ENCODE measurements around the gene GNB1L.
A peak's percentile ranks its signal among the peaks of the same experiment; 100 is the strongest.

Gene GNB1L

GRCh38 chr22:19810381-19811201 is 44.1 kb downstream of the GNB1L start:
- no peaks in the 10 kb centered on the region for H3K9me3 Mint-ChIP-seq
- H3K4me3 Mint-ChIP-seq, result no peak overlapping the region
- H3K4me1 Mint-ChIP-seq, result peaks cover 24% of the 10 kb centered on the region
- ATAC-seq, result peak; percentile 80
- peak overlapping the region in 1 of 2 donors; percentile 19 for H3K27ac Mint-ChIP-seq
- H3K27me3 Mint-ChIP-seq, result no peaks in the 10 kb centered on the region
- no peak for DNase-seq

DNA sequence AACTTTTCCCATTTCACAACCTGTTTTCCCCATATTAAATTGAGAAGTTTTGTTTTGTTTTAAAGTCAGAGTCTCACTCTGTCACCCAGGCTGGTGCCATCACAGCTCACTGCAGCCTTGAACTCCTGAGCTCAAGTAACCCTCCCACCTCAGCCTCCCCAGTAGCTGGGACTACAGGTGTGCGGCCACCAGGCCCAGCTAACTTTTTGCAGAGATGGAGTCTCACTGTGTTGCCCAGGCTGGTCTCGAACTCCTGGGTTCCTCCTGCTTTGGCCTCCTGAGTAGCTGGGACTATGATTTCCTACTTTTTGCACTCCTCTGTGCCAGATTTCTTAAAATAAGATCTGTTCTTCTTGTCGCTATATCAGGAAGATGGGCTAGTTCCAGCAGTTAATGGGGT is 44.9 kb downstream of the GNB1L start:
- Mint-ChIP-seq H3K27ac (no peak overlapping the region), H3K4me3 (no peak overlapping the region), H3K4me1 (peaks cover 24% of the 10 kb centered on the region), H3K27me3 (no peaks in the 10 kb centered on the region), H3K9me3 (no peaks in the 10 kb centered on the region)
- DNase-seq, result no peak
- ATAC-seq, result no peak

GRCh38 chr22:19808873-19809478 is 45.7 kb downstream of the GNB1L start:
- DNase-seq (no peak), ATAC-seq (no peak)
- no peaks in the 10 kb centered on the region for H3K27me3 Mint-ChIP-seq
- H3K9me3 Mint-ChIP-seq, result no peaks in the 10 kb centered on the region
- H3K27ac Mint-ChIP-seq, result peak overlapping the region in 1 of 2 donors; percentile 21
- peaks cover 24% of the 10 kb centered on the region for H3K4me1 Mint-ChIP-seq
- no peak overlapping the region for H3K4me3 Mint-ChIP-seq

DNA sequence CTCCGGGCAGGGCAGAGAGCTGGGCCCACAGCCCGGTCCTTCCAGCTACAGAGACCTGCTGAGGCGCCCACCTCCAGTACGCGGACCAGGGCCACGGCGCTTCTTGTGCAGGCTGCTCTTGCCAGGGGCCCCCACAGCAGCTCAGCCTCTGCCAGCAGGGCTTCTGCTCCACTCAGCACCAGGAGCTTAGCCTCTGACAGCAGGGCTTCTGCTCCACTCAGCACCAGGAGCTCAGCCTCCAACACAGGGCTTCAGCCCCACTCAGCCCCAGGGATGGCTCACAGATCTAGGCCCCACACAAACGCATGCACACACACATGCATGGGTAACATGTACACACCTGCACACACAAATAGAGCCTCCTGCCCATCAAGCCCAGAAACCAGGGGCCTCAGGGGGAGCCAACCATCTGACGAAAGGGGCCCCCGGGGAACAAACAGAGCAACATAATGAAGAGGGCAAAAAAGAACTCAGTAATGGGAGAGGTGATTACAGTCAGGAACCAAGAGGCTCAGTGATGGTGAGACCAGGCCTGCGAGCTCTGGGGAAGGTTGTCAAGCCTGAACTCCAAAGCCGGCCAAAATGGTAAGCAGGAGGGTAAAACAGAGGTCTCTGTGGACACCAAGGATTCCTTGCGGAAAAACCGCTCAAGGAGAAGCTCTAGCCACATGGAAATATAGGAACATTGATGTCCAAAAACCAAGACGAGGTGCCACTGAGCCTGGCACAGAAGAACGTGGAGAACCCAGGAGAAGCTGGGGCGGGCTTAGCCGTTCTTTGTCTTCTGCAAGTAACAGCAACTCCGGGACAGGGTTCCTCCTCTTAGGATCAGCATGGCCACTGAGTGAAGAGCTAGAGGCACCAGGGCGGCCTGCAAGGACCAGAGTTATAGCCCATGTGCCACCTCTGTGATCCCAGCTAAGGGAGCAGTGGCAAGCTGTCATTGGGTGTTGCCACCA is 46.5 kb downstream of the GNB1L start:
- Mint-ChIP-seq H3K27me3 (no peaks in the 10 kb centered on the region), H3K4me3 (no peak overlapping the region), H3K9me3 (no peaks in the 10 kb centered on the region), H3K27ac (no peak overlapping the region), H3K4me1 (peaks cover 24% of the 10 kb centered on the region)
- ATAC-seq (no peak), DNase-seq (no peak)

GRCh38 chr22:19807161-19807913 is 47.3 kb downstream of the GNB1L start:
- H3K4me3 Mint-ChIP-seq, result no peak overlapping the region
- no peak overlapping the region for H3K27ac Mint-ChIP-seq
- no peaks in the 10 kb centered on the region for H3K9me3 Mint-ChIP-seq
- DNase-seq (no peak), ATAC-seq (no peak)
- H3K4me1 Mint-ChIP-seq, result peaks cover 24% of the 10 kb centered on the region
- no peaks in the 10 kb centered on the region for H3K27me3 Mint-ChIP-seq

- ATAC-seq, result no peak
- Mint-ChIP-seq H3K27me3 (no peaks in the 10 kb centered on the region), H3K4me1 (peaks cover 18% of the 10 kb centered on the region), H3K27ac (no peak overlapping the region), H3K4me3 (no peak overlapping the region), H3K9me3 (no peaks in the 10 kb centered on the region)
- DNase-seq, result no peak
Measured at GRCh38 chr22:19806213-19807160, 48.2 kb downstream of the GNB1L start.

DNA sequence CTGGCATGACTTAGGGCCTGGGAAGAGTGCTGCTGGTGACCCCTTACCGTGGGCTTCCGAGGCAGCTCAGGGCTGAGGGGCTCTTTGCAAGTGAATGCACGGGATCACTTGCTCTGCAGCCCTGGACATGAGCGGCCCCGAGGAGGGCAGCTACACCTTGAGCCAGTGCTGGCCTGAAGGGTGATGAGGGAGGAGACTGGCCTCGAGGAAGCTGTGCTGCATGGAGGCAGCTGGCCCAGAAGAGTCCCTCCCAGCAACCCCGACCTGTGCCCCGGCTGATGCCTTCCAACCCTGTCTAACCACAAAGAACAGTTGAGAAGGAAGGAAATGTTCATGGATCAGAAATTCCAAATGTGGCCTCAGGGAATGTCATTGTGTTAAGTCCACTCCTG is 48.9 kb downstream of the GNB1L start:
- Mint-ChIP-seq H3K27me3 (no peaks in the 10 kb centered on the region), H3K4me1 (peaks cover 12% of the 10 kb centered on the region), H3K27ac (peak overlapping the region in 1 of 2 donors; percentile 34), H3K9me3 (no peaks in the 10 kb centered on the region), H3K4me3 (no peak overlapping the region)
- ATAC-seq, result no peak
- no peak for DNase-seq

- Mint-ChIP-seq H3K27ac (no peak overlapping the region), H3K27me3 (no peaks in the 10 kb centered on the region)
- no peak for DNase-seq
Measured at GRCh38 chr22:19803736-19804267, 50.9 kb downstream of the GNB1L start.

GRCh38 chr22:19802894-19803735 is 51.6 kb downstream of the GNB1L start:
- ATAC-seq (no peak), DNase-seq (no peak)
- Mint-ChIP-seq H3K9me3 (no peaks in the 10 kb centered on the region), H3K27ac (peak overlapping the region in 1 of 2 donors; percentile 43), H3K4me1 (no peaks in the 10 kb centered on the region), H3K4me3 (no peak overlapping the region), H3K27me3 (no peaks in the 10 kb centered on the region)

More at GRCh38 chr22:19803736-19804267, 50.9 kb downstream of the GNB1L start:
- no peak for ATAC-seq
- Mint-ChIP-seq H3K4me1 (no peaks in the 10 kb centered on the region), H3K9me3 (no peaks in the 10 kb centered on the region), H3K4me3 (no peak overlapping the region)

GRCh38 chr22:19802001-19802893 is 52.4 kb downstream of the GNB1L start:
- DNase-seq (no peak), ATAC-seq (no peak)
- Mint-ChIP-seq H3K4me3 (no peak overlapping the region), H3K4me1 (no peaks in the 10 kb centered on the region), H3K9me3 (no peaks in the 10 kb centered on the region), H3K27ac (peak overlapping the region; percentile 20 to 85), H3K27me3 (no peaks in the 10 kb centered on the region)

DNA sequence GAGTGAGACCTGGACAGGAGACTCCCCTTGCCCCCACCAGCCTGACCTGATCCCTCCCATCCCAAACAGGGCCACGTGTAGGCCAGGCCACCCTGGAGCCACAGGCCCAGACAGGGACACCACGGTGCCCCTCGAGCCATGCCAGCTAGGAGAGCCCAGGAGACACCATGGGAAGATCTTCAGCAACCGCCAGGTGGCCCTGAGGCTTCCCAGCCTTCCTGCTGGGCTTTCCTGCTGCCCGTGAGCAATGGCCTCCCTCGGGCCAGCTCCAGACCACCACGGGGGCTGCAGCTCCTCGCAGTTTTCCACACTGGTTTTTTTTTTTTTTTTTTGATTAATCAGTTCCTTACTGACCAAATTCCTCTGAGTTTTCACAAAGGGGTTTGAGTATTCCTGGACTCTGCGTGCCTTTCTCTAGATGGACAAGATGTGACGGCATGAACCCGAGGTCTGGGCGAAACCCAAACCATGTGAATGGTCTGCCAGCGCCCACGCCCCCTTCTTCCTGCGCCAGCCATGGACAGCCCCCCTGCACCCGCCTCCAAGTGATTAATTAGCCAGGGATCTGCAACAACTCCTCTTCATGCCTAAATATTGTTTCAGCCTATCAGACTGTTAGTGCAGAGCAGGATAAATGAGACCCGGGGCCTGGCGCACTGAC is 53.2 kb downstream of the GNB1L start:
- Mint-ChIP-seq H3K4me3 (no peak overlapping the region), H3K27ac (no peak overlapping the region)

DNA sequence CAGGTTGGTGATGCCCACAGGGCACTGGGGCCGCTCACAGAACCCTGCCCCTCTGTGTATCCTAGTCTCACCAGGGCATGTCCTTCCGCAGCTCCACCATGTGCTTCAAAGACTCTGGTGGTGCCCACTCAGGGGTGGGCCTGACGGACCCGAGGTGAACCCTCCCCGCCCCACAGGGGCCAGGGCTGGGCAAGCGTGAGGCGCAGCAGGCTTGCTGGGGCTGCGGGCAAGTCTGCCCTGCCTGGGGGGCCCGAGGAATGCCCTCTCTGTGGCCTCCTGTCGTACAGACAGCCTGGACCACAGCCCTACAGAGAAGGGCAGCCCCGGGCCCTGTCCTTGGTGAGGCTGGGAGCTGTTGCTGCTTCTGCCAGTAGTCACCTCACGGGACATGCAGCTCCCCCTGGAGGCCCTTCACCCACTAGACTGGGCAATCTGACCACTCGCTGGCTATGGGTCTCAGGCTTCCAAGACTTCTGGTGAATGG is 53.9 kb downstream of the GNB1L start:
- no peak for DNase-seq
- Mint-ChIP-seq H3K27ac (no peak overlapping the region), H3K4me1 (peaks cover under 1% of the 10 kb centered on the region), H3K27me3 (no peaks in the 10 kb centered on the region), H3K4me3 (no peak overlapping the region), H3K9me3 (no peaks in the 10 kb centered on the region)
- ATAC-seq, result no peak

More for the DNA sequence above, 53.2 kb downstream of the GNB1L start:
- no peak for DNase-seq
- H3K4me1 Mint-ChIP-seq, result no peaks in the 10 kb centered on the region
- H3K9me3 Mint-ChIP-seq, result no peaks in the 10 kb centered on the region
- no peaks in the 10 kb centered on the region for H3K27me3 Mint-ChIP-seq
- ATAC-seq, result no peak
